Esophagus squamous epithelium (tissue), 5 donors: Measurements from ENCODE around the gene CASKIN1. TPM values are rescaled to one million over a fixed set of nuclear protein-coding genes. Genes with fewer than 3 reads are reported as not detected.
A peak's percentile ranks its signal among the peaks of the same experiment; 100 is the strongest.
"Not testable (repeated sequence)": the region's sequence is repeated elsewhere in the genome, so short reads cannot be mapped to it uniquely, and the experiment has no call there.

Experiments used
- DNase-seq: peaks from one replicate; lab custom pipeline; 2025; lab: John Stamatoyannopoulos, UW
- H3K27ac ChIP-seq, 4 donors: fragments of 200-600 bp; sonication (generic); one replicate each; pipeline ENCODE4 v1.5.1; 2016 to 2019; ENCODE audit warnings: mild to moderate bottlenecking in 1 of 4
- H3K27me3 ChIP-seq, 4 donors: fragments of 200-600 bp; sonication (generic); 1 replicate in 3 of 4; 2 replicates in 1 of 4; pipeline versions ENCODE4 v1.5.1 to v1.6.0; 2017 to 2021; ENCODE audit warnings: antibody characterized with exemption in 1 of 4
- H3K36me3 ChIP-seq, 3 donors: fragments of 200-600 bp; sonication (generic); one replicate each; pipeline ENCODE4 v1.5.1; 2016 to 2019
- H3K4me1 ChIP-seq, 3 donors: fragments of 200-600 bp; sonication (generic); one replicate each; pipeline ENCODE4 v1.5.1; 2017 to 2019
- H3K4me3 ChIP-seq, 4 donors: fragments of 200-600 bp; sonication (generic); 1 replicate in 3 of 4; 2 replicates in 1 of 4; pipeline ENCODE4 v1.5.1; 2016 to 2019; ENCODE audit warnings: mild to moderate bottlenecking in 2 of 4, moderate library complexity in 1 of 4
- H3K9me3 ChIP-seq, 3 donors: fragments of 200-600 bp; sonication (generic); one replicate each; pipeline ENCODE4 v1.5.1; 2016 to 2019
- POLR2A ChIP-seq, 4 donors: fragments of 450-650 bp; IDR thresholded peaks; one replicate each; pipeline ENCODE4 v1.6.1; 2017; ENCODE audit warnings: antibody characterized with exemption in 4 of 4, mild to moderate bottlenecking in 4 of 4, moderate library complexity in 3 of 4
- WGBS, 2 donors: methylation state at CpG; one replicate each; pipeline ENCODE4 v1.1.5; 2018; 5-methylcytosine and 5-hydroxymethylcytosine counted together
- intact Hi-C: fragments of 100-400 bp; cut with DNase I; formaldehyde crosslinking; loops from one replicate; pipeline ENCODE4 v1.15.0; 2022
- small RNA-seq, 4 donors: library from RNA; depleted of rRNA; stranded (forward); fragments of <200 nt; gene quantifications; one replicate each; pipeline ENCODE3, GENCODE V24; 2016
- total RNA-seq, 4 donors: library from RNA; depleted of rRNA; stranded (reverse); fragments of >200 nt; gene quantifications; one replicate each; pipeline ENCODE4 v1.1.0, GENCODE V29; 2016
- donor health status: DM: yes; HTN: yes; CAD: no.

CASKIN1 gene
- total RNA-seq, 4 donors from 2014 or later, result 0.04 to 0.38 TPM; not detected in 2

GRCh38 chr16:2127630-2128280 lies 68.7 kb downstream of the CASKIN1 start:
- TF ChIP-seq POLR2A (IDR thresholded peaks at IDR 0.05), result peak in 1 of 4 donors; percentile 50
- H3K9me3 ChIP-seq, intact Hi-C loops, H3K4me3 ChIP-seq, DNase-seq, H3K36me3 ChIP-seq, H3K27me3 ChIP-seq: not testable (repeated sequence)
- 20% methylated on average over 2 of the region's 3 CpGs; no CpG with 5 or more reads in 1 of the 2 donors for WGBS, 2 donors
- H3K4me1 ChIP-seq, result peaks cover 44 to 90% (median 62%) of the 10 kb centered on the region in 3 donors
- peak overlapping the region; percentile 80 to 94 (median 94) for H3K27ac ChIP-seq

Small RNAs within 50 kb of the gene (small RNA-seq; reads per million reads assigned to genes)
- 0 reads per million in 4 donors for gene MIR3180-5
- gene MIR4516, result 0 reads per million in 4 donors
- 0 reads per million in 4 donors for gene RF00019
- 0 reads per million in 4 donors for gene SNORD60

Other genes with a start within 250 kb of the CASKIN1 start
- not detected for gene RPL3L, start 241.9 kb downstream of the CASKIN1 start, total RNA-seq
- 100 to 1,000 TPM; 172 to 215 (median 189) TPM for gene NDUFB10, start 237.1 kb downstream of the CASKIN1 start, total RNA-seq
- 1,000 to 10,000 TPM; 1,980 to 2,837 (median 2,292) TPM for gene RPS2, start 231.8 kb downstream of the CASKIN1 start, total RNA-seq
- not detected for gene RNF151, start 229.7 kb downstream of the CASKIN1 start, total RNA-seq
- gene TBL3, start 224.6 kb downstream of the CASKIN1 start, total RNA-seq, result 10 to 100 TPM; 32.7 to 48.2 (median 36.7) TPM
- 1 to 10 TPM in 2 of 4 donors, under 1 TPM in 2; 0.38 to 4.2 (median 1.8) TPM for gene NOXO1, start 215.1 kb downstream of the CASKIN1 start, total RNA-seq
- gene GFER, start 212.4 kb downstream of the CASKIN1 start, total RNA-seq, result 10 to 100 TPM in 2 of 4 donors, 1 to 10 TPM in 2; 5.6 to 30.4 (median 13.6) TPM
- 1 to 10 TPM in 2 of 4 donors, under 1 TPM in 1, not detected in 1; 0.38 to 1.0 (median 1.0) TPM for gene SYNGR3, start 206.6 kb downstream of the CASKIN1 start, total RNA-seq
- gene ZNF598, start 186.8 kb downstream of the CASKIN1 start, total RNA-seq, result 10 to 100 TPM; 31.3 to 56.1 (median 40.9) TPM
- under 1 TPM in 1 of 4 donors, not detected in 3; 0.48 TPM for gene NPW, start 176.8 kb downstream of the CASKIN1 start, total RNA-seq
- gene NHERF2, start 169.7 kb downstream of the CASKIN1 start, total RNA-seq, result 10 to 100 TPM; 11.6 to 31.7 (median 16.5) TPM
- 10 to 100 TPM in 2 of 4 donors, 1 to 10 TPM in 2; 7.8 to 26.0 (median 10.0) TPM for gene NTHL1, start 148.8 kb downstream of the CASKIN1 start, total RNA-seq
- 10 to 100 TPM; 22.8 to 79.7 (median 41.2) TPM for gene TSC2, start 148.6 kb downstream of the CASKIN1 start, total RNA-seq
- gene PKD1, start 60.7 kb downstream of the CASKIN1 start, total RNA-seq, result 100 to 1,000 TPM in 1 of 4 donors, 10 to 100 TPM in 3; 34.1 to 123 (median 64.1) TPM
- gene RAB26, start 48.0 kb downstream of the CASKIN1 start, total RNA-seq, result 1 to 10 TPM in 2 of 4 donors, under 1 TPM in 2; 0.26 to 4.2 (median 0.99) TPM
- gene TRAF7, start 40.8 kb downstream of the CASKIN1 start, total RNA-seq, result 10 to 100 TPM; 46.9 to 79.6 (median 73.2) TPM
- 10 to 100 TPM; 33.1 to 48.8 (median 42.8) TPM for gene MLST8, start 8.8 kb upstream of the CASKIN1 start, total RNA-seq
- 1 to 10 TPM in 3 of 4 donors, not detected in 1; 1.1 to 2.0 (median 1.6) TPM for gene BRICD5, start 14.3 kb upstream of the CASKIN1 start, total RNA-seq
- gene PGP, start 18.2 kb upstream of the CASKIN1 start, total RNA-seq, result 10 to 100 TPM in 1 of 4 donors, 1 to 10 TPM in 3; 5.5 to 14.2 (median 7.4) TPM
- gene E4F1, start 27.0 kb upstream of the CASKIN1 start, total RNA-seq, result 10 to 100 TPM; 16.8 to 25.6 (median 19.2) TPM
- under 1 TPM in 3 of 4 donors, not detected in 1; 0.38 to 0.61 (median 0.57) TPM for gene DNASE1L2, start 39.8 kb upstream of the CASKIN1 start, total RNA-seq
- gene ECI1, start 55.0 kb upstream of the CASKIN1 start, total RNA-seq, result 10 to 100 TPM; 38.6 to 50.7 (median 42.6) TPM
- gene RNPS1, start 71.5 kb upstream of the CASKIN1 start, total RNA-seq, result 100 to 1,000 TPM in 3 of 4 donors, 10 to 100 TPM in 1; 93.0 to 125 (median 114) TPM
- gene ABCA3, start 144.1 kb upstream of the CASKIN1 start, total RNA-seq, result 1 to 10 TPM in 3 of 4 donors, under 1 TPM in 1; 0.70 to 3.2 (median 2.7) TPM
- gene CCNF, start 232.8 kb upstream of the CASKIN1 start, total RNA-seq, result 10 to 100 TPM in 2 of 4 donors, 1 to 10 TPM in 2; 5.9 to 18.6 (median 10.2) TPM